Tibial nerve (tissue), 4 donors: Measurements from ENCODE around the gene OGDH.

Source experiments
- EP300 ChIP-seq, 2 donors: sonication (generic); formaldehyde crosslinking; IDR thresholded peaks; one replicate each; pipeline ENCODE4 v1.6.1; 2017; ENCODE audit warnings: antibody characterized with exemption in 2 of 2, mild to moderate bottlenecking in 1 of 2
- POLR2A ChIP-seq, 2 donors: fragments of 450-650 bp; IDR thresholded peaks; one replicate each; pipeline ENCODE4 v1.6.1; 2017; ENCODE audit warnings: antibody characterized with exemption in 2 of 2, mild to moderate bottlenecking in 2 of 2, moderate library complexity in 2 of 2
- TF ChIP-seq, protein P1 (sequence below), 5 experiments: fragments of 200-600 bp in 3 of 5; fragments of 450-650 bp in 2 of 5; sonication (generic) in 3 of 5; IDR thresholded peaks; one replicate each; pipeline ENCODE4 v1.5.1; 2016 to 2019; ENCODE audit warnings: antibody characterized with exemption in 5 of 5, mild to moderate bottlenecking in 3 of 5, moderate library complexity in 2 of 5

DNA sequence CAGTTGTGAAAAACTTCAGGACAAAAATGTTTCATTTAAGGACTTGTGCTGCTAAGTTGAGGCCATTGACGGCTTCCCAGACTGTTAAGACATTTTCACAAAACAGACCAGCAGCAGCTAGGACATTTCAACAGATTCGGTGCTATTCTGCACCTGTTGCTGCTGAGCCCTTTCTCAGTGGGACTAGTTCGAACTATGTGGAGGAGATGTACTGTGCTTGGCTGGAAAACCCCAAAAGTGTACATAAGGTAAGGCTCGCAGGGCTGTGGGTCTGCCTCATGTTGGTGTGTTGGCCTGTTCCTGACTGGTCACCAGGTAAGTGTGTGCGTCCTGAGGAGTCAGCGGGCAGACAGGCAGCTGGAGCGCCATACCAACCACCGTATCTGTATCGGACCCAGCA lies 17.9 kb downstream of the OGDH start:
- TF ChIP-seq, protein P1, sequence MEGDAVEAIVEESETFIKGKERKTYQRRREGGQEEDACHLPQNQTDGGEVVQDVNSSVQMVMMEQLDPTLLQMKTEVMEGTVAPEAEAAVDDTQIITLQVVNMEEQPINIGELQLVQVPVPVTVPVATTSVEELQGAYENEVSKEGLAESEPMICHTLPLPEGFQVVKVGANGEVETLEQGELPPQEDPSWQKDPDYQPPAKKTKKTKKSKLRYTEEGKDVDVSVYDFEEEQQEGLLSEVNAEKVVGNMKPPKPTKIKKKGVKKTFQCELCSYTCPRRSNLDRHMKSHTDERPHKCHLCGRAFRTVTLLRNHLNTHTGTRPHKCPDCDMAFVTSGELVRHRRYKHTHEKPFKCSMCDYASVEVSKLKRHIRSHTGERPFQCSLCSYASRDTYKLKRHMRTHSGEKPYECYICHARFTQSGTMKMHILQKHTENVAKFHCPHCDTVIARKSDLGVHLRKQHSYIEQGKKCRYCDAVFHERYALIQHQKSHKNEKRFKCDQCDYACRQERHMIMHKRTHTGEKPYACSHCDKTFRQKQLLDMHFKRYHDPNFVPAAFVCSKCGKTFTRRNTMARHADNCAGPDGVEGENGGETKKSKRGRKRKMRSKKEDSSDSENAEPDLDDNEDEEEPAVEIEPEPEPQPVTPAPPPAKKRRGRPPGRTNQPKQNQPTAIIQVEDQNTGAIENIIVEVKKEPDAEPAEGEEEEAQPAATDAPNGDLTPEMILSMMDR (IDR thresholded peaks at IDR 0.05): no peak
- TF ChIP-seq POLR2A (IDR thresholded peaks at IDR 0.05) (no peak), EP300 (IDR thresholded peaks at IDR 0.05) (no peak)
